ENCODE measurements around the gene ELP4. TPM values are rescaled to one million over a fixed set of nuclear protein-coding genes. Genes with fewer than 3 reads are reported as not detected.

ELP4 gene
- total RNA-seq, 1 donor from 2014 or later: 23.4 TPM

DNA sequence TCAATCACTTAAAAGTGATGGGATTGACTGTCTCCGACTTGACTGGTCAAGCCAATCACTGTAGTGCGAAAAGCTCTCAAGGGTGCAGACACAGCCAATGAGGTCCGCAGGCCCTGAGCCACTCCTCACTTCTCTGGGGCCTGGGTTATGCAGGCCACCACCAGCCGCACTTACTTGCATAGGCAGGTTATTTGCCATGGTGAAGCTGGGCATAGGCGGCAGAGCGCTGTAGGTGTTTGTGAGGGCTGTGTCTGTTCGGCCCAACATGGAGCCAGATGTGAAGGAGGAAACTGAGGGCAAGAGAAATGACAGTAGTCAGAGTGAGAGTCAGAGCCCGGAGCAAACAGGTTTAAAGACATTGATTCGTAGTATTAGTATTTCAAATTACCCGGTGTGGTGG is 283.7 kb downstream of the ELP4 start:
- Mint-ChIP-seq H3K9me3 (ENCODE audit: low read depth) (no peaks in the 10 kb centered on the region), H3K4me3 (ENCODE audit: low read depth) (no peak overlapping the region), H3K27ac (no peak overlapping the region), H3K36me3 (ENCODE audit: insufficient read depth) (no peaks in the 10 kb centered on the region), H3K4me1 (ENCODE audit: low read depth) (no peaks in the 10 kb centered on the region), H3K27me3 (peaks cover 79% of the 10 kb centered on the region)
- DNase-seq (ENCODE audit: low spot score, unreplicated experiment): no peak
- TF ChIP-seq, protein P1, sequence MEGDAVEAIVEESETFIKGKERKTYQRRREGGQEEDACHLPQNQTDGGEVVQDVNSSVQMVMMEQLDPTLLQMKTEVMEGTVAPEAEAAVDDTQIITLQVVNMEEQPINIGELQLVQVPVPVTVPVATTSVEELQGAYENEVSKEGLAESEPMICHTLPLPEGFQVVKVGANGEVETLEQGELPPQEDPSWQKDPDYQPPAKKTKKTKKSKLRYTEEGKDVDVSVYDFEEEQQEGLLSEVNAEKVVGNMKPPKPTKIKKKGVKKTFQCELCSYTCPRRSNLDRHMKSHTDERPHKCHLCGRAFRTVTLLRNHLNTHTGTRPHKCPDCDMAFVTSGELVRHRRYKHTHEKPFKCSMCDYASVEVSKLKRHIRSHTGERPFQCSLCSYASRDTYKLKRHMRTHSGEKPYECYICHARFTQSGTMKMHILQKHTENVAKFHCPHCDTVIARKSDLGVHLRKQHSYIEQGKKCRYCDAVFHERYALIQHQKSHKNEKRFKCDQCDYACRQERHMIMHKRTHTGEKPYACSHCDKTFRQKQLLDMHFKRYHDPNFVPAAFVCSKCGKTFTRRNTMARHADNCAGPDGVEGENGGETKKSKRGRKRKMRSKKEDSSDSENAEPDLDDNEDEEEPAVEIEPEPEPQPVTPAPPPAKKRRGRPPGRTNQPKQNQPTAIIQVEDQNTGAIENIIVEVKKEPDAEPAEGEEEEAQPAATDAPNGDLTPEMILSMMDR (IDR thresholded peaks at IDR 0.05; ENCODE audit: unreplicated experiment): no peak

DNA sequence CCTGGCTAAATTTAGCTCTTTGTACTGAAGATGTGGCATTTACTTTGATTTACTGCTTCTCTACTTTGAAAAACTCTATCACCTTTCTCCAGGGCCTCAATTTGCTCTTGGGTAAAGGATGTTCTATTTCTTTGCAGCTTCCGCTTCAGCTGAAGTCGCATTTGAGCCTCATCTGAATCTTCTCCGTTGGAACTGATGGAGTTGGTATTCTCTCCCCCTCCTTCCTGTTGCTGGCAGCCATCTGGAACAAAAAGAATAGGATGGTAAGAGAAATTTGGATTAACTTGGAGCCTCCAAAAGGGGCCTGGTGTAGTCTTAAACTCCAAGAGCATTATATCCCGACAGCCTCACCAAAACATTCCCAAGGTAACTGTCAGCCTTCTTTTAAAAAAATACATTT is 285.0 kb downstream of the ELP4 start:
- H3K27ac Mint-ChIP-seq: no peak overlapping the region
- no peak overlapping the region for H3K4me3 Mint-ChIP-seq (ENCODE audit: low read depth)
- H3K4me1 Mint-ChIP-seq (ENCODE audit: low read depth): no peaks in the 10 kb centered on the region
- peaks cover 92% of the 10 kb centered on the region for H3K27me3 Mint-ChIP-seq
- TF ChIP-seq, protein P1 (IDR thresholded peaks at IDR 0.05; ENCODE audit: unreplicated experiment): no peak
- H3K36me3 Mint-ChIP-seq (ENCODE audit: insufficient read depth): no peaks in the 10 kb centered on the region
- no peak for DNase-seq (ENCODE audit: low spot score, unreplicated experiment)
- H3K9me3 Mint-ChIP-seq (ENCODE audit: low read depth): no peaks in the 10 kb centered on the region

DNA sequence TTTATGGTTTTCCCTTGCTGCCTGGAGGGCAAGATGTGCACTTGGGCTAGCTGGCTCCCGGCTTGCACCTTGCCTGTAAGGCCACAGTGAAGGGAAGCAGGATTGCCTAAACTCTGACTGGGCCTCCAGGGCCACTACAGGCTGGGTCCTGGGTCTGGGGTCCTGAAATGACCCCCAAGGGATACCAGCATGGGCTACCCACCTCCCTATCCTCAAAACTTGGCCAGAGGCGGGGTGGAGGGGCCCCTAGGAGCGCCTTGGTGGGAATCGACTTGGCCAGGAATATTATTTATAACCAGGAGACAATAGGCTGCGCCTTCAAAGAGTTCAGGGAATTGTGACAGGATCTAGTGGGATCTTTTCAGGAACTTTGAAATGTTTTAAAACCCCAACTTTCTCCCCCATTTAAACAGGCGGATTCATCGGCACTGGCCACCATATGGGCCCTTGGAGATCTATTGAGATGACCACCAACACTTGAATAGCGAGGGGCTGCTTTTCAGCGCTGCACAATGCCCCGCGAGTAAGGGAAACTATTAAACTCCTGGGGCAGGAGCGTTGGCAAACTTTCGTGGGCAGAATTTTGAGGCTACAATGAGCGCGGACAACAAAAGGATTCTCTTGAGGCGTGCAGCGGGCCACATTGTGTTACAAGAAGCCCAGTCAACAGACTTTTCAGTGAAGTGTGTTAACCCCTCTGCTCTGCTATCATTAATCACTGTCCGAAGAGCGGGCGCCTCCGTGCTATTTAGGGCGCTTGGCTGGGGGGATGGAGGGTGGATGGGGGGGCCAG is 286.3 kb downstream of the ELP4 start:
- no peak for DNase-seq (ENCODE audit: low spot score, unreplicated experiment)
- Mint-ChIP-seq H3K4me1 (ENCODE audit: low read depth) (peaks cover 1% of the 10 kb centered on the region), H3K27me3 (peaks cover 98% of the 10 kb centered on the region), H3K9me3 (ENCODE audit: low read depth) (no peaks in the 10 kb centered on the region), H3K36me3 (ENCODE audit: insufficient read depth) (no peaks in the 10 kb centered on the region), H3K27ac (no peak overlapping the region), H3K4me3 (ENCODE audit: low read depth) (no peak overlapping the region)
- TF ChIP-seq, protein P1 (IDR thresholded peaks at IDR 0.05; ENCODE audit: unreplicated experiment): no peak

DNA sequence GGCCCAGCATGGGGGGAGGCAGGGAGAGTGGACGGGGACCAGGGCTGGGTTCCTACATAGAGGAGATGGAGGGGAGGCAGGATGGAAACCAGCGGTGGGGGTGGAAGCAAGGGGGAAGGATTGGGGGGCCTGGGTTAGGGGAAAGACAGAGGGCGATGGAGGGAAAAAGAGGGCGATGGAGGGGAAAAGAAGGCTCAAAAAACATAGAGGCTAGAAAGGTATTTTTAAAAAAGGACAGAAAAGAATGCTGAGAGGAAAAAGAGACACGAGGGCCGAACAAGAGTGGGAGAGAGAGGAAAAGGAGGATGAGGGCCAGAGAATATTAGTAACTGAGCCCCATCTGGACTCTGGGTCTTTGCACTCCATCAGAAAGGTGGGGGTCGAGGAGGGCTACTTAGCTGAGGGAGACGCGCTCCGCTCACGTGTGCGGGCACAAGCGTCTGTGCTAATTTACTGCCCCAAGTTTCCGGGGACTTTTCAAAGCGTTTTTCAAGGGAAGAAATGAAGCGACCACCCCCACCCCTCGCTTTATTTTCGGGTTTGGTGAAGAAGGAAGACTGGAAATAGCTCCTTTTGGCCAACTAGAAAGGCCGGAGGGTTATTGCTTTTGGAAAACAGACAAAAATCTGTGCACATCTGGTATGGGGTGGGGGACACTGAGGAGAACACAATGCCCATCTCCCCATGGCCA is 287.1 kb downstream of the ELP4 start:
- TF ChIP-seq, protein P1 (IDR thresholded peaks at IDR 0.05; ENCODE audit: unreplicated experiment): no peak
- H3K9me3 Mint-ChIP-seq (ENCODE audit: low read depth): no peaks in the 10 kb centered on the region
- H3K27ac Mint-ChIP-seq: no peak overlapping the region
- peaks cover 1% of the 10 kb centered on the region for H3K4me1 Mint-ChIP-seq (ENCODE audit: low read depth)
- no peak overlapping the region for H3K4me3 Mint-ChIP-seq (ENCODE audit: low read depth)
- no peak for DNase-seq (ENCODE audit: low spot score, unreplicated experiment)
- peaks cover 98% of the 10 kb centered on the region for H3K27me3 Mint-ChIP-seq
- H3K36me3 Mint-ChIP-seq (ENCODE audit: insufficient read depth): no peaks in the 10 kb centered on the region

DNA sequence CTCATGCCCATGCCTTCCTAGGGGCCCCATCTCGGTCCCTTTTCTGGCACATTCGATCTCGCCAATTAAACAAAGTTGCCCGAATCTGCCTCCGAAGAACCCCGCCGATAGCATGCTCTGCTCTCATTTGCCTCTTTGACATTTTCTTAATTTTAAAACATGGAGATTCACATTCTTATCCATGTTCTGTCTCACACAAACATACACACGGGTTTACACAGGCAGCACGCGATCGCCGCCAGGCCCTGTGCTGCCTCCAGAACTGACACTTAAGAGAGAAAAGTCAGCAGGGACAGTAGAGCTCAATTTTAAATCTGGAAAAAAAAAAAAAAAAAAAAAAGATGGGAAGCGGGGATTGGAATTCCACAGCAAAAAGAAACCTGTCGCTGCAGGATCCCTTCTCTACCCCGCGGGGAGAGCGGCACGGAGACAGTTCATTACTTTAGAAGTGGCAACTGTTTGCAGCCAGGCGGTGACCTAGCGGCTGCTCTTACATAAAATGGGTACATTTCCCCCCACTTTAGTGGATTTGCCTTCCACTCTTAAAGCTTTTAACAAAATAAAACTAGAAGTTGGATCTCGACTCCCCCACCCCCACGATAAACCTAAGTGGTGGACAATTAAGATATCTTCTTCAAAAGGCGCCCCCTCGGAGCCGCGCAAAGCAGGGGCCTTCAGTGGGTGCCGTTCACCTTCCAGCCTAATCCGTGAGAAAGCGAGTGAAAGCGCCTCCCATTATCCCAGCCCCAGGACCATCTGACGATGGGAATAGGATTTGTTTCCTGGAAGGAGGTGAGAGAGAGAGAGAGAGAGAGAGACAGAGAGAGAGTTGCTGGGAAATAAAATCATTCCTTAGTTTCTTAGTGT is 287.9 kb downstream of the ELP4 start:
- Mint-ChIP-seq H3K27me3 (peaks cover 100% of the 10 kb centered on the region), H3K27ac (no peak overlapping the region), H3K9me3 (ENCODE audit: low read depth) (no peaks in the 10 kb centered on the region), H3K4me1 (ENCODE audit: low read depth) (peaks cover 1% of the 10 kb centered on the region), H3K4me3 (ENCODE audit: low read depth) (no peak overlapping the region), H3K36me3 (ENCODE audit: insufficient read depth) (no peaks in the 10 kb centered on the region)
- DNase-seq (ENCODE audit: low spot score, unreplicated experiment): no peak
- TF ChIP-seq, protein P1 (IDR thresholded peaks at IDR 0.05; ENCODE audit: unreplicated experiment): no peak

Data from progenitor cell of endocrine pancreas (in vitro differentiated cells).